GM18519 (cell line): Measurements from ENCODE around the gene PPP1R10.
"Not testable (repeated sequence)": the region's sequence is repeated elsewhere in the genome, so short reads cannot be mapped to it uniquely, and the experiment has no call there.

ENCODE experiments used
- ATAC-seq: cut with Tn5 transposase; IDR thresholded peaks from one replicate; pipeline ENCODE4 v1.9.1; 2021; ENCODE audit warnings: mild to moderate bottlenecking, moderate library complexity; ENCODE audit not compliant: unreplicated experiment, low FRiP score

Gene PPP1R10

GRCh38 chr6:30600451-30600961 is 16.5 kb downstream of the PPP1R10 start:
- no peak for ATAC-seq

GRCh38 chr6:30599625-30600324 is 17.3 kb downstream of the PPP1R10 start:
- no peak for ATAC-seq

GRCh38 chr6:30598912-30599624 is 18.0 kb downstream of the PPP1R10 start:
- no peak for ATAC-seq

- ATAC-seq, result not testable (repeated sequence)
These were observed 19.5 kb downstream of the PPP1R10 start for GRCh38 chr6:30597315-30598144.

- no peak for ATAC-seq
These were observed 24.8 kb downstream of the PPP1R10 start for GRCh38 chr6:30592287-30592686.

GRCh38 chr6:30591008-30591407 is 26.0 kb downstream of the PPP1R10 start:
- no peak for ATAC-seq

GRCh38 chr6:30590509-30590908 is 26.5 kb downstream of the PPP1R10 start:
- no peak for ATAC-seq

GRCh38 chr6:30589754-30590358 is 27.2 kb downstream of the PPP1R10 start:
- ATAC-seq, result no peak

GRCh38 chr6:30583921-30584320 is 33.1 kb downstream of the PPP1R10 start:
- ATAC-seq, result no peak

- no peak for ATAC-seq
These were observed 39.0 kb downstream of the PPP1R10 start for GRCh38 chr6:30578051-30578450.

- no peak for ATAC-seq
These were observed 43.9 kb downstream of the PPP1R10 start for GRCh38 chr6:30573113-30573512.

GRCh38 chr6:30572148-30572547 is 44.9 kb downstream of the PPP1R10 start:
- no peak for ATAC-seq

GRCh38 chr6:30571762-30572082 is 45.3 kb downstream of the PPP1R10 start:
- no peak for ATAC-seq

GRCh38 chr6:30571075-30571761 is 45.8 kb downstream of the PPP1R10 start, which contains the start of gene ABCF1:
TSS of gene ABCF1 (plus strand) at chr6:30571442. CDS start at chr6:30571488, 46 bp downstream.
- ATAC-seq, result peak; percentile 82

- ATAC-seq, result peak; percentile 8
These were observed 46.3 kb downstream of the PPP1R10 start for GRCh38 chr6:30570740-30571074.

GRCh38 chr6:30570263-30570662 is 46.8 kb downstream of the PPP1R10 start:
- no peak for ATAC-seq

GRCh38 chr6:30568245-30568644 is 48.8 kb downstream of the PPP1R10 start:
- no peak for ATAC-seq

- ATAC-seq, result no peak
These were observed 51.3 kb downstream of the PPP1R10 start for GRCh38 chr6:30565772-30566171.

- no peak for ATAC-seq
These were observed 52.9 kb downstream of the PPP1R10 start for GRCh38 chr6:30564114-30564513.
